Measurements from ENCODE around the gene NPRL2. TPM values are rescaled to one million over a fixed set of nuclear protein-coding genes. Genes with fewer than 3 reads are reported as not detected.

Gene NPRL2
- total and polyA plus RNA-seq, 2 of the 13 experiments (the other 11 are each of a cell fraction or from before 2014, with no cell fraction given), result 30.6 to 51.4 TPM

DNA sequence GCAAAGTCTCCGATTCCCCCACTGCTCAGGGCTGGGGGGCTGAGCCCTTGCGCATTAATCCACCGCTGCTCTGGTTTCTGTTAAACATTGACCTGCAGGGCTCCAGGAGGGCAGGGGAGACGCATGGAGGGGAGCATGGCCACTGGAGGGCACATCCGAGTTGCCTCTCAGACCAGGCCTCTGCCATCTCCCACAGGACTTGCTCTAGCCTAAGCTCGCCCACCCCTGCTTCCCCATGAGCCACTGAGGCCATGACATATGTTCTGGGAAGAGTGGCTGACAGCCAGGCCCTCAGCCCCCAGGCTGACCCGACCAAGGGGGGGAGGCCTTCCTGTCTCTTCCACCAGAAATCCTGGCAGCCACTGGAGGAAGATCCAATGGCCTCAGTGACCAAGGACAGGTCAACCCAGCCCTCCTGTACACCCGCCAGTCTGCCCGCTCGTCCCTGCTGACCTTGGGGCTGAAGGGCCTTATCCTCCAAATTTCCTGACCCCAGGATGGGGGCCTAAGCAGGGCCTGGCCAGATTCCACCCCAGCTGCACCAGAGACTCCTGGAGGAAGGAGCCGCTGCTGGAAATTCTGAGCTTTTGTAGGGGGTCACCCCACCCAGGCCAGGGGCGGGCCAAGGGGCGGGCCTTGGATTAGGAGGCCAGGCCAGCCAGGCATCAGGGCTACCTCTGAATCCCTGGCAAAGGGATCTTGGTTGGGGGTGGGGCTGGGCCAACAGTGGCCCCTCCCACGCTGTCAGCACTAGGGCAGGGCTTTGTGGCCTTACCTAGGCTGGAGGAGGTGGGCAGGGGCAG is 47.4 kb downstream of the NPRL2 start, which contains the start of gene HYAL1 (continued):
- TF ChIP-seq, protein P1, sequence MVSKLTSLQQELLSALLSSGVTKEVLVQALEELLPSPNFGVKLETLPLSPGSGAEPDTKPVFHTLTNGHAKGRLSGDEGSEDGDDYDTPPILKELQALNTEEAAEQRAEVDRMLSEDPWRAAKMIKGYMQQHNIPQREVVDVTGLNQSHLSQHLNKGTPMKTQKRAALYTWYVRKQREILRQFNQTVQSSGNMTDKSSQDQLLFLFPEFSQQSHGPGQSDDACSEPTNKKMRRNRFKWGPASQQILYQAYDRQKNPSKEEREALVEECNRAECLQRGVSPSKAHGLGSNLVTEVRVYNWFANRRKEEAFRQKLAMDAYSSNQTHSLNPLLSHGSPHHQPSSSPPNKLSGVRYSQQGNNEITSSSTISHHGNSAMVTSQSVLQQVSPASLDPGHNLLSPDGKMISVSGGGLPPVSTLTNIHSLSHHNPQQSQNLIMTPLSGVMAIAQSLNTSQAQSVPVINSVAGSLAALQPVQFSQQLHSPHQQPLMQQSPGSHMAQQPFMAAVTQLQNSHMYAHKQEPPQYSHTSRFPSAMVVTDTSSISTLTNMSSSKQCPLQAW (CRISPR knock-in tag; IDR thresholded peaks at IDR 0.05), result peak; percentile 75
- TF ChIP-seq ZNF24 (IDR thresholded peaks at IDR 0.05) (no peak), TEAD3 (CRISPR knock-in tag; optimal IDR thresholded peaks at IDR 0.05; ENCODE audit: borderline replicate concordance) (peak; percentile 6), ZSCAN31 (CRISPR knock-in tag; IDR thresholded peaks at IDR 0.05; ENCODE audit: low read depth) (peak; percentile 88), CBFB (CRISPR knock-in tag; IDR thresholded peaks at IDR 0.05) (peak; percentile 23; the same call in 1 of the 2 replicates), ZNF552 (CRISPR knock-in tag; IDR thresholded peaks at IDR 0.05; ENCODE audit: borderline replicate concordance) (0 out of 2 replicates have a peak, but pooled peaks have one; percentile 53), KDM3A (CRISPR knock-in tag; IDR thresholded peaks at IDR 0.05; ENCODE audit: low read depth) (no peak; the same call in 1 of the 2 replicates), BRD4 (CRISPR knock-in tag; IDR thresholded peaks at IDR 0.05) (0 out of 2 replicates have a peak, but pooled peaks have one; percentile 4), ZNF354B (CRISPR knock-in tag; IDR thresholded peaks at IDR 0.05) (no peak), MAFG (CRISPR knock-in tag; IDR thresholded peaks at IDR 0.05) (no peak), ZNF431 (CRISPR knock-in tag; IDR thresholded peaks at IDR 0.05; ENCODE audit: borderline replicate concordance, low read depth) (peak; percentile 84; the same call in 1 of the 2 replicates)
- TF ChIP-seq, protein P2, sequence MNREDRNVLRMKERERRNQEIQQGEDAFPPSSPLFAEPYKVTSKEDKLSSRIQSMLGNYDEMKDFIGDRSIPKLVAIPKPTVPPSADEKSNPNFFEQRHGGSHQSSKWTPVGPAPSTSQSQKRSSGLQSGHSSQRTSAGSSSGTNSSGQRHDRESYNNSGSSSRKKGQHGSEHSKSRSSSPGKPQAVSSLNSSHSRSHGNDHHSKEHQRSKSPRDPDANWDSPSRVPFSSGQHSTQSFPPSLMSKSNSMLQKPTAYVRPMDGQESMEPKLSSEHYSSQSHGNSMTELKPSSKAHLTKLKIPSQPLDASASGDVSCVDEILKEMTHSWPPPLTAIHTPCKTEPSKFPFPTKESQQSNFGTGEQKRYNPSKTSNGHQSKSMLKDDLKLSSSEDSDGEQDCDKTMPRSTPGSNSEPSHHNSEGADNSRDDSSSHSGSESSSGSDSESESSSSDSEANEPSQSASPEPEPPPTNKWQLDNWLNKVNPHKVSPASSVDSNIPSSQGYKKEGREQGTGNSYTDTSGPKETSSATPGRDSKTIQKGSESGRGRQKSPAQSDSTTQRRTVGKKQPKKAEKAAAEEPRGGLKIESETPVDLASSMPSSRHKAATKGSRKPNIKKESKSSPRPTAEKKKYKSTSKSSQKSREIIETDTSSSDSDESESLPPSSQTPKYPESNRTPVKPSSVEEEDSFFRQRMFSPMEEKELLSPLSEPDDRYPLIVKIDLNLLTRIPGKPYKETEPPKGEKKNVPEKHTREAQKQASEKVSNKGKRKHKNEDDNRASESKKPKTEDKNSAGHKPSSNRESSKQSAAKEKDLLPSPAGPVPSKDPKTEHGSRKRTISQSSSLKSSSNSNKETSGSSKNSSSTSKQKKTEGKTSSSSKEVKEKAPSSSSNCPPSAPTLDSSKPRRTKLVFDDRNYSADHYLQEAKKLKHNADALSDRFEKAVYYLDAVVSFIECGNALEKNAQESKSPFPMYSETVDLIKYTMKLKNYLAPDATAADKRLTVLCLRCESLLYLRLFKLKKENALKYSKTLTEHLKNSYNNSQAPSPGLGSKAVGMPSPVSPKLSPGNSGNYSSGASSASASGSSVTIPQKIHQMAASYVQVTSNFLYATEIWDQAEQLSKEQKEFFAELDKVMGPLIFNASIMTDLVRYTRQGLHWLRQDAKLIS (CRISPR knock-in tag; IDR thresholded peaks at IDR 0.05), result peak; percentile 77; the same call in 1 of the 2 replicates
- TF ChIP-seq, protein P3, sequence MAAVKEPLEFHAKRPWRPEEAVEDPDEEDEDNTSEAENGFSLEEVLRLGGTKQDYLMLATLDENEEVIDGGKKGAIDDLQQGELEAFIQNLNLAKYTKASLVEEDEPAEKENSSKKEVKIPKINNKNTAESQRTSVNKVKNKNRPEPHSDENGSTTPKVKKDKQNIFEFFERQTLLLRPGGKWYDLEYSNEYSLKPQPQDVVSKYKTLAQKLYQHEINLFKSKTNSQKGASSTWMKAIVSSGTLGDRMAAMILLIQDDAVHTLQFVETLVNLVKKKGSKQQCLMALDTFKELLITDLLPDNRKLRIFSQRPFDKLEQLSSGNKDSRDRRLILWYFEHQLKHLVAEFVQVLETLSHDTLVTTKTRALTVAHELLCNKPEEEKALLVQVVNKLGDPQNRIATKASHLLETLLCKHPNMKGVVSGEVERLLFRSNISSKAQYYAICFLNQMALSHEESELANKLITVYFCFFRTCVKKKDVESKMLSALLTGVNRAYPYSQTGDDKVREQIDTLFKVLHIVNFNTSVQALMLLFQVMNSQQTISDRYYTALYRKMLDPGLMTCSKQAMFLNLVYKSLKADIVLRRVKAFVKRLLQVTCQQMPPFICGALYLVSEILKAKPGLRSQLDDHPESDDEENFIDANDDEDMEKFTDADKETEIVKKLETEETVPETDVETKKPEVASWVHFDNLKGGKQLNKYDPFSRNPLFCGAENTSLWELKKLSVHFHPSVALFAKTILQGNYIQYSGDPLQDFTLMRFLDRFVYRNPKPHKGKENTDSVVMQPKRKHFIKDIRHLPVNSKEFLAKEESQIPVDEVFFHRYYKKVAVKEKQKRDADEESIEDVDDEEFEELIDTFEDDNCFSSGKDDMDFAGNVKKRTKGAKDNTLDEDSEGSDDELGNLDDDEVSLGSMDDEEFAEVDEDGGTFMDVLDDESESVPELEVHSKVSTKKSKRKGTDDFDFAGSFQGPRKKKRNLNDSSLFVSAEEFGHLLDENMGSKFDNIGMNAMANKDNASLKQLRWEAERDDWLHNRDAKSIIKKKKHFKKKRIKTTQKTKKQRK (IDR thresholded peaks at IDR 0.05; ENCODE audit: low read length), result no peak
- TF ChIP-seq, protein P4, sequence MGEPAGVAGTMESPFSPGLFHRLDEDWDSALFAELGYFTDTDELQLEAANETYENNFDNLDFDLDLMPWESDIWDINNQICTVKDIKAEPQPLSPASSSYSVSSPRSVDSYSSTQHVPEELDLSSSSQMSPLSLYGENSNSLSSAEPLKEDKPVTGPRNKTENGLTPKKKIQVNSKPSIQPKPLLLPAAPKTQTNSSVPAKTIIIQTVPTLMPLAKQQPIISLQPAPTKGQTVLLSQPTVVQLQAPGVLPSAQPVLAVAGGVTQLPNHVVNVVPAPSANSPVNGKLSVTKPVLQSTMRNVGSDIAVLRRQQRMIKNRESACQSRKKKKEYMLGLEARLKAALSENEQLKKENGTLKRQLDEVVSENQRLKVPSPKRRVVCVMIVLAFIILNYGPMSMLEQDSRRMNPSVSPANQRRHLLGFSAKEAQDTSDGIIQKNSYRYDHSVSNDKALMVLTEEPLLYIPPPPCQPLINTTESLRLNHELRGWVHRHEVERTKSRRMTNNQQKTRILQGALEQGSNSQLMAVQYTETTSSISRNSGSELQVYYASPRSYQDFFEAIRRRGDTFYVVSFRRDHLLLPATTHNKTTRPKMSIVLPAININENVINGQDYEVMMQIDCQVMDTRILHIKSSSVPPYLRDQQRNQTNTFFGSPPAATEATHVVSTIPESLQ (CRISPR knock-in tag; conservative IDR thresholded peaks at IDR 0.05), result no peak
- TF ChIP-seq, protein P5, sequence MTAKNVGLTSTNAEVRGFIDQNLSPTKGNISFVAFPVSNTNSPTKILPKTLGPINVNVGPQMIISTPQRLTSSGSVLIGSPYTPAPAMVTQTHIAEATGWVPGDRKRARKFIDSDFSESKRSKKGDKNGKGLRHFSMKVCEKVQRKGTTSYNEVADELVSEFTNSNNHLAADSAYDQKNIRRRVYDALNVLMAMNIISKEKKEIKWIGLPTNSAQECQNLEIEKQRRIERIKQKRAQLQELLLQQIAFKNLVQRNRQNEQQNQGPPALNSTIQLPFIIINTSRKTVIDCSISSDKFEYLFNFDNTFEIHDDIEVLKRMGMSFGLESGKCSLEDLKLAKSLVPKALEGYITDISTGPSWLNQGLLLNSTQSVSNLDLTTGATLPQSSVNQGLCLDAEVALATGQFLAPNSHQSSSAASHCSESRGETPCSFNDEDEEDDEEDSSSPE (CRISPR knock-in tag; IDR thresholded peaks at IDR 0.05), result peak; percentile 27; the same call in 1 of the 2 replicates

Measured in HepG2 (cell line).